Heart left ventricle (tissue), 13 donors: ENCODE results near the gene PDE6C.

Experiments used
- POLR2A ChIP-seq, 2 donors: fragments of 450-650 bp; IDR thresholded peaks; one replicate each; pipeline ENCODE4 v1.6.1; 2017; ENCODE audit warnings: antibody characterized with exemption in 2 of 2, mild to moderate bottlenecking in 2 of 2, moderate library complexity in 2 of 2
- TF ChIP-seq, protein P1 (sequence below), 12 donors: fragments of 200-600 bp; sonication (generic) in 4 of 12; IDR thresholded peaks; one replicate each; pipeline versions ENCODE4 v1.5.0 to v1.8.0; 2018 to 2022; ENCODE audit warnings: antibody characterized with exemption in 12 of 12, mild to moderate bottlenecking in 5 of 12
- donor health status: ischemic (EF 13 %, LVEDD 7.1; RV severe dilation, severe dysfunction).
- donor health status: DM: no; HTN: yes; CAD: no.
- donor health status: DM: no; HTN: no; CAD: no.
- donor health status: ischemic (EF 25% LVEDD 6.9; RV normal size, moderate dysfunction).
- donor health status: ischemic (EF 25% LVEDD 5.7; RV mildly dilated, moderate dysfunction).
- donor health status: ischemic (EF 35%, LVEDD 5.7; RV mildly dilated, moderate dysfunction).
- donor health status: nonischemic (EF 11% LVEDD 7.7; RV severe dilation, severe dysfunction).
- donor health status: DM: yes; HTN: yes; CAD: no.
- donor health status: PGD.
- donor health status: ischemic (EF 29% LVEDD 5.4; RV normal size, mild dysfunction).
- donor health status: nonischemic (EF 23%, LVEDD 6.1; RV moderate dilation, normal function).

DNA sequence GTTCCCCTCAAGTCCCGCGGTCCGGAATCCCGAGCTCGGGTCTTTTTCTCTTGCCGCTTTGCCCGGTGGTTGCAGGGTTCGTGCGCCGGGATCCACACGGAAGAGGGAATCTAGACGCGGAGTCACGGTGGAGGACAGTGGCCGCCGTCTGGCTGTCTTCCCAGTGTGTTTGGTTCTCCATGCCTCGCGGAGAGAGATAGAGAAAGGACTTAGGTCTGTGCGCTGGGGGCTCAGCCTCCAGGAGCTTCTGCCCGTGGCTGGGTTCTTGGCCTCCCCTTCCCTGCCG lies 44.3 kb upstream of the PDE6C start:
- TF ChIP-seq POLR2A (IDR thresholded peaks at IDR 0.05): no peak
- TF ChIP-seq, protein P1, sequence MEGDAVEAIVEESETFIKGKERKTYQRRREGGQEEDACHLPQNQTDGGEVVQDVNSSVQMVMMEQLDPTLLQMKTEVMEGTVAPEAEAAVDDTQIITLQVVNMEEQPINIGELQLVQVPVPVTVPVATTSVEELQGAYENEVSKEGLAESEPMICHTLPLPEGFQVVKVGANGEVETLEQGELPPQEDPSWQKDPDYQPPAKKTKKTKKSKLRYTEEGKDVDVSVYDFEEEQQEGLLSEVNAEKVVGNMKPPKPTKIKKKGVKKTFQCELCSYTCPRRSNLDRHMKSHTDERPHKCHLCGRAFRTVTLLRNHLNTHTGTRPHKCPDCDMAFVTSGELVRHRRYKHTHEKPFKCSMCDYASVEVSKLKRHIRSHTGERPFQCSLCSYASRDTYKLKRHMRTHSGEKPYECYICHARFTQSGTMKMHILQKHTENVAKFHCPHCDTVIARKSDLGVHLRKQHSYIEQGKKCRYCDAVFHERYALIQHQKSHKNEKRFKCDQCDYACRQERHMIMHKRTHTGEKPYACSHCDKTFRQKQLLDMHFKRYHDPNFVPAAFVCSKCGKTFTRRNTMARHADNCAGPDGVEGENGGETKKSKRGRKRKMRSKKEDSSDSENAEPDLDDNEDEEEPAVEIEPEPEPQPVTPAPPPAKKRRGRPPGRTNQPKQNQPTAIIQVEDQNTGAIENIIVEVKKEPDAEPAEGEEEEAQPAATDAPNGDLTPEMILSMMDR (IDR thresholded peaks at IDR 0.05): no peak
